HG03520 (cell line): ENCODE measurements around the gene DIDO1.

Experiments used
- ATAC-seq: cut with Tn5 transposase; IDR thresholded peaks from one replicate; pipeline ENCODE4 v1.9.1; 2021; ENCODE audit warnings: mild to moderate bottlenecking, moderate library complexity; ENCODE audit not compliant: unreplicated experiment

DIDO1 gene

DNA sequence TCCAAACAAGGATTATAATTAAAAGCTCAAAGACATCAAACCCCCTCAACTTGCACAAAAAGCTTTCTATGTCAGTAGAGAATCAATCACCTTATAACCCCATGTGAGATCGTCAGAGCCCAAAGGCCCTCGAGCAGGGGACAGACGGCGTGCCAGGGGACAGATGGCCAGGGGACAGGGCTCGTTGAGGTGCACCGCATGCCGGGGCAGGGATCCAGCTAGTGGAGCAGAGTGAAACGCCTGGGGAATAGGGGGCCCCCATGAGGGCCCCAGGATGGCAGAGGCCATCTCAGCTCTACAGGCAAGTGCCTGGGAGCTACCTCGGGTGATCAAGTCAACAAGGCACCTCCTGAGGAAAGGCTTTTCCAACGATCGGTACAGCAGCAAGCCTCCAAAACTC is 28.6 kb downstream of the DIDO1 start:
- ATAC-seq = no peak

DNA sequence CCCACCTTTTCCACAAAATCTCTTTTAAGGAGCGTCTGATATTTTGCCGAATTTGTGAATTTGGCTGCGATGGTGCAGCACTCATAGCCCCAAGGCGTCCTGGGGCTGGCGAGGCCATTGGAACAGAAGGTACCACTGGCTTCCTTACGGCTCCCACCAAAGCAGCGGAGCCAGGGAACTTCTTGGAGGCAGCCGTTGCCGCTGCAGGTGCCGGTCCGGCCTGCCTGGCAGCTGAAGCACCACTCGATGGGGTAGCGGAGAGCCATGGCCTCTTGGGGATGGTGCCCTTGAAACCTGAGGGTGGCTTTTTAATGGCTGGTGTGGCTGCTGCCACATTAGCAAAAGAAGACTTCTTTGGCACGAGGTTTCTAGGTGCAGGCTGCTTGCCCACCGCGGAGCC is 29.8 kb downstream of the DIDO1 start:
- no peak for ATAC-seq

DNA sequence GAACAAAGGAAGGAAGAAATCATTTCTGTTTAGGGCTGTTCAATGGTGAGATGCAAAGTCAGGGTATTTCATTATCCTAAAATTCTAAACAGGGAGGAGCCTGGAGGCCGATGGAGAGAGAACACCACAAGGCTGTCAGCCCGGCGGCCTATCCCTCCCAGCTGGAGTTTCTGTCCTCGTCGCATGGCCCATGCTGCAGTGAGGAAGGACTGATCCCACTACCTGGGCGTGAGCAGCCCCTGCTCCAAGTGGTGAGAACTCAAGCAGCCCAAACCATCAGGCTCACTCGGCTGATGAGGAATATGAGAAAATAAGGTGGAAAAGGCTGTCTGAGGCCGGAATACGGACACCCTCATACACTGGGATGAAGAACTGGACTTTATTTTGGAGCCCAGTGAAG is 30.8 kb downstream of the DIDO1 start:
- no peak for ATAC-seq

DNA sequence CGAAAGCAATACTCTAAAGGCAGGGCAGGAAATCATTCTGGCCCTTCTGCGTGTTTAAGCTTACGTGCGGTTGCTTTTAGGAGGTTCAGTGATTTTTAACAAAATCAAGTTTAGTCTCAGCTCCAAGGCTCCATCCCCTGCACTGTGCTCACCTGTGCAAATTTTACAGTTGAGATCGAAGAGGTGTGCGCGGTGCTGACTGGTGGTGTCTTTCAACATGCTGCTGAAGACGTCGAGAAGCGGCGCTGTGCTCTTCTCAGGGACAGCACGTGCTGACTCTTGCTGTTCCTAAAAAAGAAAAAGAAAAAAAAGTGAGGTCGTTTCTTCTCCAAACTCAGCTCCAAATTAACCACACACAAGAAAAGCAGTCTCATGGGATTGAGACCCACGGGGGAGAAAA is 32.0 kb downstream of the DIDO1 start:
- no peak for ATAC-seq

DNA sequence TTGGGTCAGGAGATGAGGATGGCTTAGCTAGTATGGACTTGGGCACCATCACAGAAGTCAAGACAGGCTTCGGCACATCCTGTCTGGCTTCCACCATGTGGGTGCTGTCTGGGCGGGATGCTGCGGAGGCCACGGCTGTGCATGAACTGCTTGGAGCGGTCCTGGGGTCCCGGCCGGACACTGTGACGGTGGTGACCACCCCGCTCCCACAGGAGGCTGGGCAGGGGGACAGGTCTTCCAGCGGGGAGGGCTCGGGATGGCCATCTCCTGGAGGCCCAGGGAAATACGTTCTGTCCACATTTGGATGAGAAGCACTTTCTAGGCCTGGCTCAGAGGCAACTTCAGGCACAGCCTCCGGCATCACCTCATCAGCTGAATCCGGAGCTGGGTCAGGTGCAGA is 32.6 kb downstream of the DIDO1 start:
- no peak for ATAC-seq

DNA sequence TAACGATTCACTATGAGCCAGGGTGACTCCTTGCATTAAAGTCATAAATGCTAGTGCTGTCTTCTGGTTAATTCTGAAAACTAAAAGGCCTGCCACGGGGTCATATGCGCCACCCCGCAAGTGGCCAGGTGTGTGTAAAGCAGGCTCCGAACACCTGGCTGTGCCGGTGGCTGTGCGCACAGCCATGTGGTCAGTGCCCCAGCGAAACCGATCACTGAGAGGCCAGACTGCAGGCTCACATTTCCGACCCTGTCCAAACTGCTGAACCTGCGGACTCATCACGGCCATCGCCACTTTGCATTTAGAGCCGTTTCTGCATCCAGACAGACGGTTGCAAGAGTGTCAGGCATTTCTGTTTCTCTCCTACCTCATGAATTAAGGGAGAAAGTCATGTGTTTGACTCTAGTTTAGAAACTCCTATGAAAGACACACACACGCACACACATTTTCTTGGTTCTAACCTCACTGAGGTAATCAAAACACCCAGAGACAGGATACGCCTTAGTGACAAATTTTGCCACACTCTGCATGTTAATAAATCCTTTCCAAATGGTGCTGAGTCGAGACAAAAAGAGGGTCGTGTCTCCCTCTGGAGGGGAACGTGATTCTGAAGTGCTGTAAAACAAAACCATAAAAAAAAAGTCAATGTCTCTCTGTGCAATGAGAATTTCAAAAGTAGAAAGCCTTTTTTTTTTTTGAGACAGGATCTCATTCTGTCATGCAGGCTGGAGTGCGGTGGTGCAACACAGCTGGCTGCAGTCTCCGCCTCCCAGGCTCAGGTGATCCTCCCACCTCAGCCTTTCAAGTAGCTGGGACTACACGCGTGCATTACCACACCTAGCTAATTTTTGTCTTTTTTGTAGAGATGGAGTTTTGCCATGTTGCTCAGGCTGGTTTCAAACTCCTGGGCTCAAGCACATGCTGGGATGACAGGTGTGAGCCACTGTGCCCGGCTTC is 33.7 kb downstream of the DIDO1 start:
- no peak for ATAC-seq

DNA sequence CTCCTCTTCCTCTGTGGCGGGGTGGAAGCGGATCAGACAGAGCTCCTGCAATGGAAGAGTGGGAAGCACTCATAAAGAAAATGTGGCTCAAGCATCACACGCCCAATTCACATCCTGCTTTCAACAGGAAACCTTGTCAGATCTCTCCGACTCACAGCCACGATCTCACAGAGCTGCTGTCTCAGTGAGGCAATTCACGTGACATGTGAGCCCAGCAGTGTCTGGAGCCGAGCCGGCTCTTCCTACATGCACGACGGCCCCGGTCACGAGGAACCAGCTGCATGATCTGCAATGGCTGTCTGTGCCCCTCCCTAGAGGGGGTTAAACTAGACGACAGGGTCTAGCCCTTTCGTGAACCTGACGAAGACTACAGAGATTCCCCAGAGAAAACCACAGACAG is 35.2 kb downstream of the DIDO1 start:
- no peak for ATAC-seq

DNA sequence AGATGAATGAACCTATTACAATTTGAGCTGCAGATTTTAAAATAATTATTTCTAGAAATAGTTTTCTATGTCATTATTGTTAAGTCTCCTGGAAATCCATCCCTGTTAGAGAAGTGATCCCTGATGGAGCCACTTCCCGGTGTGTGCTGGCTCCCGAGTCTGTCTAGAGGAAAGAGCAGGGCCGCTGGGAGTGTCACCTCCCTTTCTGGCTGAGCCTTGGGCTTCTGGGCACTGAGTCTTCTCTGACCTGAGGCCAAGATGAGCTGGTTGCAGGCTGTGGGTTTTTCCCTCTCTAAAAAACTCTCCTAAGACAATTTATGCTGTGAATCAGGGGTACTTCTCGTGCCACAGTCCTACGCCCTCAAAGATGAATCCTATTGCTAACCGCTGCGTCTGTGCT is 35.9 kb downstream of the DIDO1 start:
- no peak for ATAC-seq

DNA sequence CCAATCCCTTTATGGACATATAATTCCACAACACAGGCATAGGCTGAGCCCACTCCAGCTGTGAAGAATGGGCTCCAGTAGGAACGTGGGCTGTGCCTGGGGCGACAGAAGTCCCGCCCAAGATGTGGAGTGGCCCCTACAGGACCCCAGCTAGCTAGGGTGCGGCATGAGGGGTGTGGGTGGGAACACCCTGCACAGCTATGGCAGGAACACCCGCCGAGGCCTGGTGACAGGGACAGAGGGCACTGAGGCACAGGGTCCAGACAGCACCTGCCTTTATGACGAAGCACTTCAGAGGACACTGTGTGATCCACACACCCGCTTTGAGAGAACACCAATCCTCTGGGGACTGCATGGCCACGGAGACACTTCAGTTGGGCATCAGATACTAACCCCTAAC is 36.4 kb downstream of the DIDO1 start:
- ATAC-seq = no peak

DNA sequence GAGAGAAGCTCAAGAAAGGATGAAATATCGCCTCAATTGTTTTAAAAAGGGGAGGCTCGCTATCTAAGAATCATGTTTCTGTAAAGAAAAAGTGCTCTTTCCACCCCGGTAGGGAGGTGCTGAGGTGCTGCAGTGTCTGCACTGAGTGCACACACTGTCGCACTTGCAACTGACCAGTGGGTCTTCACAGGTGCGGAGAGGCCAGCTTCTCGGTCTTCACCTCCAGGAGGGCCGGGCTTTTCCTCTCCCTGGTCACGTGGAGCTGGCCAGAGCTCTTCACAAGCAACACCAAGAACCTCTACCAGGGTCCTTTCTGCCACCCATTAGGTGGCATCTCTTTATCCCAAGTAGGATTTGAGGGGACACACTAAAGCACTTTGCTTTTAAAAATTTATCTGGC is 36.9 kb downstream of the DIDO1 start:
- ATAC-seq = no peak

DNA sequence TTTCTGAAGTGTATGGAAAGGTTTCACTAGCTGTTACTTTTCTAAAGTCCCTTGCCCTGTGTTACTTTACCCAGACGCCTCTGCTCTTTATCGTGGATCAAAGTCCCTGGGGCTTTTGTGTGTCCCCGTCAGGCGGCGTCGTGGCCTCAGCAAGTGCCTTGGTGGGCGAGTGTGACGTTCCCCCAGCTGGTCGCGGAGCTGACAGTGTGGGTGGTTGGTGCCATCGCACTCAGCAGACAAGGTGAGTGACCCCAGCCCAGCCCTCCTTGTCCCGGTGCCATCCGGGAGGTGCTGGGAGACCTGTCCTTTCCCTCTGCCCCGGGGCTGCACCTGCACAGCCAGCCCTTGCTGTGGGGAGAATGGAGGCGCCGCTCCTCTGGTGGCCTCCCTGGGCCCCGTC is 37.4 kb downstream of the DIDO1 start:
- no peak for ATAC-seq

DNA sequence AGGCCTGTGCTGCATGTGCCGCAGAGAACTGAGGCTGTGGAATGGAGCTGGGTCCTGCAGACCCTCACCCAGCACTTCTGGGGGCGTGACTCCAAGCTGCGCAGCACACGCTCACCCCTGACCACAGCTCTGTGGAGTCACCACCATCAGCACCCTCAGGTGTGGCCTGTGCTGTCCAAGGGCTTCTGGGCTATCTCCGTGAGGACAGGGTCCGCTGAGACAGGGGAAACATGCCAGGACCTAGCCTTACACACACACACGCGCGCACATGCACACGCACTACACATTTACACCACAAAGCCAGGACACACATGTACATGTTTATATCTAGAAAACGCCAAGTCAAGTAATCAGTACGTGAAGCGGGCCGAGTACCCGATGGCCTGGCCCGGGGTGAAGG is 37.9 kb downstream of the DIDO1 start:
- no peak for ATAC-seq

DNA sequence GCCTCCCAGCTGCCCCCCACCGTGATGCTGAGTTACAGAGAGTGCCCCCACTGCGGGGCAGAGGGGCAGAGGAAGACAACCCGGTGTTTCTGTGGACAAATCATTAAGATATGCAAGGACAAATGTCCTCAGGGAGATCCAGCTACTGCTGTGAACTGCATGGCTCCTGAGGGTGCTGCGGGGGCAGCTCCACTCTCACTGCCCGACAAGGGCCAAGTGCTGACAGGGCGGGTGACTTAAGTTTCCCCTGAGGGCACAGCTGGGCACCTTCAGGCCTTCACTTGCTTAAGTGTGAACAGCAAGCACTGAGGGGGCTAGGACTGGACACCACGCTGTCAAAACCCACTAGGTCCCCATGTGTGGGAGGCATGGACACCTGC is 38.5 kb downstream of the DIDO1 start:
- no peak for ATAC-seq

DNA sequence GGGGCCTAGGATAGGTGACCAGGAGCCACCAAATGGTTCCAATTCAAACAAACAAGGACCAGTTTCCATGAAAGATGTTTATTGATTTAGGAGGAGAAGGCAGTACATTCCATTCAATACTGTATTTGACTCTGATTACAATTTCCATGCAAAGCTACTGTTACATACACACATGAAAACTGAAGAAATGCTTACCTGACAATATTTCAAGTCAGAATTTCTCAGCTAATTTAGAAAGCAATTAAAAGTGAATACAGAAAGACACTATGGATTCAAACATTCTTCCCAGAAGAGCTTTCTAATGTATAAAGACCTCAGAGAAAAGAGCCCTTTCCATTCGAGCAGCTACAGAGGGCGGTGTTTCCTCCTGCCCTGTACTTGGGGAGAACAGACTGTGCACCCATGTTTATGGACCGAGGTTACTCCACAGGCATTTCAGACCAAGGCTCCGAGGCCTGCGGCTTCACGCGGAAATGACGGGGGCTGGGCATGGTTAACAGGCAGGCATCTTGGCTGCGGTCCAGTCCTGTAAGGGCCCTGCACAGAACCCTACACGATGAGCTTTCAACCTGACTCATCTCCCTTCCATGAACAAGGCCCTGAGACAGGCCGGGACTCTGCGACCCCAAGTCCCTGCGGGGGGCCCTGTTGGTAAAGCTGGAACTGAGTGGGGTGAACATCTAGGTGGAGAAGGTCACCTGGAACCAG is 39.0 kb downstream of the DIDO1 start:
- ATAC-seq = no peak

DNA sequence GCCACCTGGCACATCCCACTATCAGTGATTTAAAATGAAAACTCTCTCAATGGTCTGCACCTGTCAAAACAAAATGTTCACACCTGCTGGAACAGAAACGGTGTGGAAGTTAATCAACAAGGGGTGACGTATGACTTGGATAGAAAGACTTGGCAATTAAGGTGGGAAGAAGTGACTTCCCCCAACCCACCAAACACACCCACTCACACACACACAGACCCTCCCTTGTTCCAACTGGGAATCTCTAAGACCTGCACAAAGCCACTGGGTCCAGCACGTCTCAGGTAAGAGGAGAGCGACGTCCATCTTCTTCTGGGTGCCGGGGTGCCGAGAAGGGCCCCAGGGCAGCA is 39.6 kb downstream of the DIDO1 start:
- no peak for ATAC-seq

DNA sequence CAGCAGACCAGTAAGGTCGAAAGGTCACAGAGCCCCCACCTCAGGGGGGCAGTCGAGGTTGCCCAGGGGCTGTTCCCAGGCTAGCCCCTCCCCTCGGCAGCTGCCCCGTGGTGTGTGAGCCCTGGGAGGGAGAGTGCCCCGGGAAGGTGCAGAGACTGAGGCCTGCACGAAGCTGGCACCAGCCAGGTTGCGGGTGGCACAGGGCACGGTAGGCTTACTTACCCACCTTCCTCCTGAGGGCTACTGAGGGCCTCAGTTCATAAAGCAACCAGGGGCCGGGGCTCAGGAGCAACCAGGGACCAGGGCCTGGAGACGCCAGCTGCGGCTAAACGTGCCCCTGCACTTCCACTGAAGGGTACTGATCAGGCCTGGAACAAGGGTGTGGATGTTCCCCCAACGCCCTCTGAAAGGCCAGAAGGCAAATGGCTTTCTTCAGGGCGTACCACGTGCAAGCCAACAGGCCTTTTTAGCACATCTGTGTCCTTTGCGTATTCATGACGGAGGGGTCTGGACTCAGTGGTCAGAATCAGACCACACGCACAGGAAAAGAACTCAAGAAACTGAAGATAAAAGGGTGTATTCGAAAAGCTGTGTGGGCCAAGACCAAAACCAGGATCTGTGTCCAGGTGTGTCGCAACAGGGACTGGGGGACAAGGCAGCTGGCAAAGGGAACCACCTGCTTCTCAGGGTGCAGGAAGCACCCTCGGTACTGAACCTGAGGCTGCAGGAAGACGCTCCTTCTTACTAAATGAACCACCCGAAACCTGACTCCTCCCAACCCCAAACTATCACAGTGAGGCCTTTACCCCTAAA is 40.2 kb downstream of the DIDO1 start:
- no peak for ATAC-seq

DNA sequence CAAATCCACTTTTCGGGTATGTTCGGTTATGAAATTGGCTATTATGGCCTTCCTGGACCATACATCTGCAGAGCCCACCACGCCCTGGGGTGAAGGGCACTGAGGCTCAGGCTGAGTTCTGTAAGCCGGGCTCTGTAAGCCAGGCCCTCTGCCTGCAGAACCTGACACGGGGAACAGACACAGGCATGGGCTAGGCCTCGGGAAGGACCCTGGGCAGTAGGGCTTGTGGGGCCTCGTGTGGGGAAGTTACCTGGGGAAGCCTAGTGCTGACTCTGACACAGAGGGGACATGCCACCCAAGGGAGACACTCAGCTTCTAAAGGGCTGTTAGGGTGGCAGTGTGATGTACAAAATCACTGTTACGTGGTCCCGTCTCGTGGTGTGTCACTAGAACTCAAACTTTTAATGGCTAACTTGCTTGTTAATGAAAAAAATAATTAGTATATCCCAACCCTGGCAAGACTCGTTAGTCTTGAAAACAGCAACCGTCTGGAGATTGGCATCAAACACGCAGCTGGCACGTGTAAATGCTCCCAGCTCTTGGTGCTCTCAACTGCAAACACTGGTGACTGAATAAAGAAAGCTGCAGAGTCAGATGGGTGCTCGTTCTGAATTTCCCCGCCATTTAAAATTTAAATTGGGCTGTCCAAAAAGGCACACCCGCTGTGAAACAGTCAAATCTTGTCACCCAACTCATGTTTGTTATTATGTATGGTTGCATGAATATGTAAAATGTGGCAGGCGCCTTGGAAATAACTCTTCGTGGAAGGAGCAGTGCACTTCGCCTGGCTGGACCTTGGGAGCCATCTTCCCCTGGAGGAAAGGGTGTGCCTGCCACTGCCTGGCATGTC is 41.0 kb downstream of the DIDO1 start:
- ATAC-seq = no peak

DNA sequence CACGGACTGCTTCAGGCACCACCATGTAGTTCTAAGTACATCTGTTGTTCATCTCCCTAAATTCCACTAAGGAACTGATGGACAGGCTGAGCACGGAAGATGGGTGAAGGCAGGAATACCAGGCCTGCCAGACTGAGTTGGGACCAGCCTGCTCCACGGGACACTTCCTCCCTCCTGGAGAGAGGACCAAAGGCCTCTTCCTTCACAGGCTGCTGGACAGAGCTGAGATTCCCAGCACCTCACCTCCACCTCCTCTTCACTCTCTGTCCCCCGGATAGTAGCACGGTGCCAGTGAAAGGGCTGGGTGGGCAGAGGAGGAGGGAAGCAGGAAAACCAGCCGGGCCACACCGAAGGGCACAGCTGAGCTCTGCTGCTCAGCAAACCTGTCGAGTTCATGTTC is 41.7 kb downstream of the DIDO1 start:
- no peak for ATAC-seq

DNA sequence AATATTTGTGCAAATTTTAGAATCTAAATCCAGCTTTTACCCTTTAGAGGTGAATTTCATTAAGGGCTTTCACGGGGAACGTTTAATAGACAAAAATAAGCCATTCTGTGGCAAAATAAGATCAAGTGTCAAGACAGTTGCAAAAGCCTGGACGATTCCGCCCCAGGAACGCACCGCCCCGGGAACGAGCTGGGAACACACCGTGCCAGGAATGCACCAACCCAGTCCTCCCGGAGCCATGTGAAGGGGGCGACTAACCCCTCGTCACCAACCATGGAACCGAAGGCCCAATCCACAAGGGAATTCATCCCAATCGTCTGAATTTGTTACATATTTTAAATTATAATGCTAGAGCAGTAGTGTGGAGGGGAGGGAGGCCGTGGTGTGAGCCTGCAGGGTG is 43.9 kb downstream of the DIDO1 start:
- ATAC-seq = no peak

DNA sequence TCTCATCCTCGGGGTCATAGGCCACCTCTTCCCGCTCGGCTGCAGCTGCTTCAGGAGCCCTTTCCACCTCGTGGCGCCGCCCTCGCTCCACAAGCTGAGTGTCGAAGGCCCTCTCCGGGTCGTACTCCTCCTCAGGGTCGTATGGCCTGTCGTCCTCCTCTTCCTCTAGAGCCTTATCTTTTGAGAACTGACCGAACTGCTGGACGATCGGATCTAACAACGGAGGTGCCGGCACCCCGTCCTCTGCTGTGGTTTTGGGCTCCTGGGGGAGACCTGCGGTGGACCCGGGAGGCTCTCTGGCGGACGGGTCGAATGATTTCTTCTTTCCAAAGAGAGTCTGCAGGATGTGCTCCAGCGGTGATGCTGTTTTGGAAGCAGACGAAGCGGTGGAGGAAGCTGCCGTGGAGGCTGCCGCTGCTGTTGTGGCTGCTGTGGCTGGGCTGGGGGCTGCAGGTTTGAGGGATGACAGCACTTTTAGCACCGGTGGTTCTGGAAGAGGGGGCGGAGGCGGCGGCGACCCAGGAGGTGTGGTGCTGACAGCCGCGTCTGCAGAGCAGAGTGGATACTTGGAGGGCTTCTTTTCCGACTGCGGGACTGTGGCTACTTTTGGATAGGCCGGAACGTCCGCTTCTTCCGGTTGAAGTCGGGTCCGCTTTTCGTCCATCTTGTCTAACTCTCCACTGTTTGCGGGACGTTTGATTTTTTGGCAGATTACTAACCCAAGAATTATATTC is 44.5 kb downstream of the DIDO1 start:
- no peak for ATAC-seq
